GM21825 (cell line): ENCODE measurements around the gene IRAK1.
"Not testable (repeated sequence)": the region's sequence is repeated elsewhere in the genome, so short reads cannot be mapped to it uniquely, and the experiment has no call there.

ENCODE experiments used
- ATAC-seq: cut with Tn5 transposase; IDR thresholded peaks from one replicate; pipeline ENCODE4 v1.9.1; 2021; ENCODE audit warnings: mild to moderate bottlenecking, moderate library complexity; ENCODE audit not compliant: unreplicated experiment

Gene IRAK1

DNA sequence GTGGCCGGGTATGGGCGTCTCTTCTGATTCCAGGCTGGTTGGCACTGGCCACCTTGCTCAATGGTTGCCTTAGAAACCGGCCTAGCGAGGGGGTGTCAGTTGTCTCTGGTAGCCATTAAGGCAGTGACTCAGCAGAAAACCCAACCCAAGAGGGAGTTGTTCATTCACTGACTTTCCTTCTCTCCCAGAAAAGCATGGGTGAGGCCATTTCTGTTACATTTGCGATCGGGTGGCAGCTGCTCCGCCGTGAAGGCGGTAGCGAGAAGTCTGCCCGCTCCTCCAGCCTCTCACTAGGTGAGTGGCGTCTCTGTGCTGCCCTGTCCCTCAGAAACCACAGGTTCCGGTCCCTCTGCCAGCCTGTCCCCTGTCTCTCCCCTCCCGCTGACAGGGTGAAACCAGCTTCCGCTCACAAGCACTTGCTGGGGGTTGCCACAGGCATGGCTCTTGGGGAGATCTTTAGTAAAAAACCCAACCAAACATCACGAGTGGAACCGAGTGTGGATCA is 17.4 kb downstream of the IRAK1 start:
- ATAC-seq = no peak

DNA sequence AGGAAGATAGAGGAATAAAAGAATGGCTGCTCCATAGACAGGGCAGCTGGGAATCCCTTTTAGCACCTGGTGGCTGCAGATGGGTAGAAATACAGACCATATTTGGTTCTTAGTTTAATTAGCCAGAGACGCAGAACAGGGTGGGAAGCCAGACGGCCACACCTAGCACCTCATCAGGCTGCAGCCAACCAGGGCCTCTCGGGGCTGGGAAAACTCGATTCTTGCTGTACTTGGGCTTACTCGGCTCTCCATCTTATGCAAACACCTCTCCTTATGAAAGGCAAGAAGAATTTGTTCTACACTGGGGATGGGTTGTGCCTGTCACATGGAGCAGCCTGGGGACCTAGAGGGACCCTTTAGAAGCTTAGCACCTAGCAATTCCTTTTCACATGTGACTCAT is 19.7 kb downstream of the IRAK1 start:
- ATAC-seq = no peak

DNA sequence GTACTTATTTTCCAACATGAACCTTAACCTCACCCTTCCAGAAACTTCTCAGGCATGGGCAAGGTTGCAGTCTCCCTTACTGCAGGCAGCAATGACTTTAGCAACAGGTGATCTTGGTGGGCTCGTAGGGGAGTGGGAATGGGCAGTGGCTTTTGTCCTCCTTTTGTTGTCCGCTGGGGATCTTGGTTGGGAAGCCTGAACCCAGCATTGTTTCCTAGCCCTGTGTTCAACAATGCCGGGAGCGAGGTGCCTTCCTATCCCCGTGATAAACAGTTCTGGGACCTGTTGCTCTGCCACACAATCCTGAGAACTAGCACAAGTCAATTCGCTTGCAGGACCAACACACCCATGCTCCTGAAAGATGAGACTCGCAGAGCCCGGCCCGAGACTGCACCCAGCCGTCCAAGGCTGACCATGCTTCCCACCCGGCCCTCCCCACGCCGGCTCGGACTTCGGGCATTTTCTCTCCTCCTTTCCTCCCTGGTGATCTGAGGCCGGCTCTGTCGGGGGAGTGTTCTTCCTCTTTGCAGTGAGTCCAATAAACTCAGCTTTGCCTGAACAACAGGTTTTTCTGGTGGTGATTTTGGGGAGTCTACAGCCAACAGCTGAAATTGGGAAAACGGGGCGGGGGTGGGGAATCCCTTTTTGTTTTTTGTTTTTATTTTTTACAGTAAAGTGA is 20.2 kb downstream of the IRAK1 start:
- no peak for ATAC-seq

DNA sequence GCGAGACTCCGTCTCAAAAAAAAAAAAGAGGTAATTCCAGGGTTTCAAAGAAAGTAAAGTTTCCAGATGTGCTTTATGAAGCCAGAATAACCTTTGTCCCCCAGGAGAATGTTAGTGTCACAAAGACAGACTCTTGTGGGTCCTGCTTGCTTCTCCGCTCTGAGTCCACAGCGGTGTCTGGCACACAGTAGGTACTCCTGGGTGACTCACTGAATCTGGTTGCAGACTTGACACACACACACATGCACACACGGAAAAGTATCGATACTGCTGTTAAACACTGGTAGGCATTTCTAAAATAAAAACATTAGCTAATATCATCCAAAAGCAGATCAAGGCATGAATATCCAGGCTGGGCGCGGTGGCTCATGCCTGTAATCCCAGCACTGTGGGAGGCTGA is 24.2 kb downstream of the IRAK1 start:
- no peak for ATAC-seq

DNA sequence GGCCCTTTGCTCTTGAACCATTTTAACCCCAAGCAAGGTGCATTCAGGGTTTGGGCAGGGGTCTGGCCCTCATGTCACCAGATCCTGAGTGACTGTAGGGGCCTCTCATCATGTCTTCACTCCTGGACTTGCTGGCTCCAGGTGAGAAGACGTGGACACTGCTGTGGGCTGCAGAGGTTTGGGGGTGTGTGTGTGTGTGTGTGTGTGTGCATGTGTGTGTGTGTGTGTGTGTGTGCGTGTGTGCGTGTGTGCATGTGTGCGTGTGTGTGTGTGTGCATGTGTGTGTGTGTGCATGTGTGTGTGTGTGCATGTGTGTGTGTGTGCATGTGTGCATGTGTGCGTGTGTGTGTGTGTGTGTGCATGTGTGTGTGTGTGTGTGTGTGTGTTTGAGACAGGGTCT is 25.3 kb downstream of the IRAK1 start:
- ATAC-seq = not testable (repeated sequence)

DNA sequence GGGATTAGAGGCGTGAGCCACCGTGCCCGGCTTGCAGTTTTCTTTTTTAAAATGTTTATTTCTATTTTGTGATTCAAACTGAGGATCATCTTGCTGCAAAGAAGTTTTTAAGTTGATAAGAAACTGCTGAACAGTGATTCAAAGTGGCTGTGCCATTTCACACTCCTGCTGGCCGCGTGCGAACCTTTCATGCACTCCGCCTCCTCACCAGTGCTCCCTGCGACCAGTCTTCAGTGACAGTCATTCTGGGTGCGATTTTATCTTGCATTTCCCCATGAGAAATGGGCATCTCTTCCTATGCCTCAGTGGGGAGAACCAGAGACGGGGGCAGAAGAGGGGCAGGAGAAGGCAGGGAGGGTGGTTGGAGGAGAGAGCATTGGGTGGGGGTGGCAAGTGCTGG is 25.7 kb downstream of the IRAK1 start:
- no peak for ATAC-seq

DNA sequence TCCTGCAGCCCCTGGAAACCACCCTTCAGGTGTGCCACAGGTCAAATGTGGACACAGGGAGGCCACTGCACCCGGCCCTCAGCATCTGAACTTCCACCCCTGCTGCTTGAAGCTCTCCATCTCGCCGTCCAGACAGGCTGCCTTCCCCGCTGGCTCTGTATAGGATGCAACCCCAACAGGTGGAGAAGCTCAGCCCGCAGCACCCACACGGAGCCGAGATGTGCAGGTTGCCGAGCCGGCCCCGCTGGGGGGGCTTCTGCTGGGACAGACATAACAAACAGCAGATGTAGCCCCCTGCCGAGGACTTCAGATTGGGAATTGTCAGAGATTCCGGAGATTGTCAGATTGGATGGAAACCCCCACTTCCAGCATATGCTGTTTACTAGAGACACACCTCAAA is 26.6 kb downstream of the IRAK1 start:
- ATAC-seq = no peak

DNA sequence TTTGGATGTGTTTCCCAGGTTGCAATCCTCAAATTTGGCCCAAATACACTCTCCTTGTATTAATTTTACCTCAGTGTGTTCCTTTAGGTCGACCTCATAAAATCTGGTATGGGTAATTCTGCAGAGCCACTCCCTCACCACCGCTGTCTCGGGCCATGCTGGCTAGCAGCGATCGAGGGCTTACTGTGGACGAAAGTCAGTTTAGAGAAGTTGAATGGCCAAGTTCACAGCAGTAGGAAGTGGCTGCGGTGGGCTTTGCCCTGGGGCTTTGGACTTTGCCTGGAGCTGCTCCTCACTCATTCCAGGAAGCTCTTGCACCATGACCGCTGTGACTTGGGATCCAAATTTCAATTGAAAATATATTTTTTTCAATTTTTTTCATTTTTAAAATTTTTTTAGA is 27.5 kb downstream of the IRAK1 start:
- no peak for ATAC-seq

DNA sequence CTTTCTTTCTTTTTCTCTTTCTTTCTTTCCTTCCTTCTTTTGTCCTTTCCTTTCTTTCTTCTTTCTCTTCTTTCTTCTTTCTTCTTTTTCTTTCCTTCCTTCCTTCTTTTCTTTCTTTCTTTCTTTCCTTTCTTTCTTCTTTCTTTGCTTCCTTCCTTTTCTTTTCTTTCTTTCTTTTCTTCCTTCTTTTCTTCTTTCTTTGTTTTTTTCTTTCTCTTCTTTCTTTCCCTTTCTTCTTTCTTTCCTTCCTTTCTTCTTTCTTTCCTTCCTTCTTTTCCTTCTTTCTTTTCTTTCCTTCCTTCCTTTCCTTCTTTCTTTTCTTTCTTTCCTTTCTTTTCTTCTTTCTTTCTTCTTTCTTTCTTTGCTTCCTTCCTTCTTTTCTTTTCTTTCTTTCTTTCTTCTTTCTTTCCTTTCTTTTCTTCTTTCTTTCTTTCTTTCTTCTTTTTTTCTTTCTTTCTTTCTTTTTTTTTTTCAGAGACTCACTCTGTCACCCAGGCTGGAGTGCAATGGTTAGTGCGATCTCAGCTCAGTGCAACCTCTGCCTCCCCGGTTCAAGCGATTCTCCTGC is 28.6 kb downstream of the IRAK1 start:
- ATAC-seq = no peak

DNA sequence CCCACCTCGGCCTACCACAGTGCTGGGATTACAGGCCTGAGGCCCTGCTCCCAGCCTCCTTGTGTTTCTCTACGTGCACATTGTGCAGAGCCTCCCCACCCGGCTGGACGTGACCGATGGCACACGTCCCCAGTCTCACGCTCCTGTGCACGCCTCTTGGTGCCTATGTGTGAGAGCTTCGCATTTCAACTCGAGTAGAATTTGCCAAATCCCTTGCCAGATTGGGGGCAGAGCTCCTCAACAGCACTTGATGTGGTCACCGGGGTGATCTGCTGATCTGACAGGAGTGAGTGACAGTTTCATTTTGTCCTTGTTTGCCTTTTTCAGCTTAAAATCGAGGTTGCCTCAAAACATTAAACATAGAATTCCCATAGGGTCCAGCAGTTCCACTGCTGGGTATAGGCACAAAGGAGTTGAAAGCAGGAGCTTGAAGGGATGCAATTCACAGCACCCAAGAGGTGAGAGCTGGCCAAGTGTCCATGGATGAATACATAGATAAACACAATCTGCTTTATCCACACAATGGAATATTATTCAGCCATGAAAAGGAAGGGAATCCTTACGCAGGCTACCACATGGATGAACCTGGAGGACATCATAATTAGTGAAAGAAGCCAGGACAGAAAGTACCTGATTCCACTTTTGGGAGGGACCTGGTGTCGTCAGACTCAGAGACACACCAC is 29.6 kb downstream of the IRAK1 start:
- ATAC-seq = no peak

DNA sequence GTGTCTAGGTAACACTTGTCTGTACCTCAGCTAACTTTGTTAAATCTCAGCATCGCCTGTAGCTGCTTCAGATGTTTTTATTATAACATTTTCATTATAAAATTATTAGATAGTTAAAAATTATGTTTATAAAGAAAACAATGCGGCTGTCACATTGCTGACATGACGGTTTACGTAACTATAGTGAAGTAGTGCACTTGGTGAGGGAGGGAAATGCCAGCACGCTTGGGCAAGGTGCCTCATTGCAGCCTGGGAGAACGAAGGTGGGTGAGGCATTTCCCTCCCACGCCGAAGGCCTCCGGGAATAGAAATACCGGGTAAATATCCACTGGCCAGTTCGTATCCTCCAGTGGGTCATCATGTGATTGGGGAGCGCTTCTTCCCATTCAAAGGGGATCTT is 31.2 kb downstream of the IRAK1 start:
- no peak for ATAC-seq

DNA sequence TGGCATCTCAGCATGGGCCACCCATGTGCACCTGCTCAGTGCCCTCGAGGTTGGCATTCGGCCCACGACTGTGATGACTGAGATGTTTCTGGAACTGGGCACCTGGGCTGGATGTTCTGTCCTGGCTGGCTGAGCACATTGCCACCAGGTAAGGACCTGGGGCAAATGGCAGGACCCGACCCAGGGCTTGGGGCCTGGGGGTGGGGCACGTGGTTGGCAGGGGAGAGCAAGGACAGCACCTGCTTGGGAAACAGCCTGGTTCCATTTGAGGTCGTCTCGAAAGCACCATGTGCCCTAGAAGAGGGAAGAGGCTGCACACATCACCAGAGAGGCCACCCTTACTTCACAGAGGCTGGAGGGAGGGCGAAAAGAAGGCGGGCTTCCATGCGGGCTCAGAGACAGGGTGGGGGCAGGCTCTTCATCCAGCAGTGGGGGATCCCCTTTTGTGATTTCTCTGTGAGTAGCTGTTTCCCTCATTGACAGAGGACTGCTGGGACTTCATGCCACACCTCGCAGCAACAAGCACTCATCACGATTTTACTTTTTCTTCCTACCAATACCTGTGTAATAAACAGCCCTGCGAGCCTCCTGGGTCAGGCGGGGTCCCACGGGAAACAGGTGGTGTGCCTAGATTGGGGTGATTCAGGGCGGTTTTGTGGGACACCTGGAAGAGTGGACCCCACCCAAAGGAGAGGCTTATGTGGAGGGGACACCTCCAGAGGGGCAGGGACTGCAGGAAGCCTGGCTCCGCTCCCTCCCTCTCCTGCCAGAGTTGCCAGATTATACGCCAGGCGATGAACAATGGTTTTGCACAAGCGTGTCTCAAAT is 35.1 kb downstream of the IRAK1 start:
- no peak for ATAC-seq

DNA sequence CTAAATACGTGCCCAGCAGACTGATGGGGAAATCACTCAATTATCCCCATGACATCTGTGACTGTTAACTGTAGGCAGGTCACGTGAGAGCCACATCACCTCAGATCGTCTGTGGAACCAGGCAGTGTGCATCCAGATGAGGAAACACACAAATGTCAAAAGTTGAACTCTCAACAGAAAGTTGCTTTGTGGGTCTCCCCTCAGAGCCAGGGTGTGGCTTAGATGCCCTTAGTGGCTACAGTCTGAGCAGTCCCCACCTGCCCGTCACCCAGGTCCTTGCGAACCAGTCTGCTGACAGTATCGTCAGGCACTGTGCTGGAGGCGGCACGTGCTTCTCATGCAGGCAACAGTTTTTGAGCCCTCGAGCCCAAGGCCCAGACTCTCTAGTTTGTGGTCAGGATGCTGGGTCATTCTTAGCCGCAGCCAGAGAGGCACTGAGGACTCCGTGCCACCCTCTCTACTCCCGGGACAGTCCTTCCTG is 36.3 kb downstream of the IRAK1 start:
- ATAC-seq = no peak

DNA sequence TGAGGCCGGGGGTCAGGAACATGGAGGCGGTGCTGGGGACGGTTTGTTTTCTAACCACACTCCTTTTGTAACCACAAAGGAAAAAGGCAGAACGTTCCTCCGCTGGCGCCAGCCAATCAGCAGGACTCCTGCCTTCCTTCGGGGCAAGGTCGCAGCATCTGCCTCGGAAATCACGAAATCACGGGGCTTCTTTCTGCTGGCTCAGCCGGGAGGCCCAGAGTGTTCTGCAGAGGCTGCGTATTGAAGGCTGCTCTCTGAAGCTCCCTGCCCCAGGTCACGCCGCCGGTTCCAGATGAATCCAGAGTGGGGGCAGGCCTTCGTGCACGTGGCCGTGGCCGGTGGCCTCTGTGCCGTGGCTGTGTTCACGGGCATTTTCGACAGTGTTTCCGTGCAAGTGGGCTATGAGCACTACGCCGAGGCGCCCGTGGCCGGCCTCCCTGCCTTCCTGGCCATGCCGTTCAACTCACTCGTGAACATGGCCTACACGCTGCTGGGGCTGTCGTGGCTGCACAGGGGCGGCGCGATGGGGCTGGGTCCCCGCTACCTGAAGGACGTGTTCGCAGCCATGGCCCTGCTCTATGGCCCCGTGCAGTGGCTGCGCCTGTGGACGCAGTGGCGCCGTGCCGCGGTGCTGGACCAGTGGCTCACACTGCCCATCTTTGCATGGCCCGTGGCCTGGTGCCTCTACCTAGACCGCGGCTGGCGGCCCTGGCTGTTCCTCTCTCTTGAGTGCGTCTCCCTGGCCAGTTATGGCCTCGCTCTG is 37.8 kb downstream of the IRAK1 start:
- no peak for ATAC-seq

DNA sequence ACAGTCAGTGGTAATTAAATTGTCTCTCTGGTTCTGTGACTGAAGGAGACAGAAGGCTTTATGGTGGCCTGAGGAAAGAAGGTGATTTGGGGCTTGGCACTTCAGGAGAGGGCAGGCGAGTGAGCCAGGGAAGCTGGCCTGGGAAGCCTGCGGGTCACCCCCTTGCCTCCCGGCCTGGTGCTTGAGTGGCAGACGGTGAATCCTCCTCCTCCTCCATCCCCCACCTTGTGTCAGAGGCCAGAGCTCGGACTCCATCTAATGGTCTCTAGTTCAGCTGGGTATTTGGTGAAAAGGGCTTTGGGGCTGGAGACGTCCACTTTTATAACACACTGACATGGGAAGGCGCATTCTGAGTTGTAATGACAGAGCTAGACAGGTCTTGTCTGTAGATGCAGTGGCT is 38.5 kb downstream of the IRAK1 start:
- no peak for ATAC-seq

DNA sequence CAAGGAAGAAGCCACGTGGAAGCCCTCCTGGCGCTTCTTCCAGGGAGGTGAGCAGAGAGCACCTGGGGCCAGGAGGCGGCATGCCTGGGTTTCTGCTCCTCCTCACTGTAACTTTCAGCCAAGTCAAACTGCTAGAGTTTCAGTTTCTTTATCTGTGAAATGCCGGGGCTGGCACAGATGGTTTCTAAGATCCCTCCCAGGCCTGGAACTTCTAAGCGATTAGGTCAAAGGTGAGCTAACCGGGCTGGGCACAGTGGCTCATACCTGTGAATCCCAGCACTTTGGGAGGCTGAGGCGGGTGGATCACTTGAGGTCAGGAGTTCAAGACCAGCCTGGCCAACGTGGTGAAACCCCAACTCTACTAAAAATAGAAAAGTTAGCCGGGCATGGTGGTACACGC is 39.3 kb downstream of the IRAK1 start:
- not testable (repeated sequence) for ATAC-seq

DNA sequence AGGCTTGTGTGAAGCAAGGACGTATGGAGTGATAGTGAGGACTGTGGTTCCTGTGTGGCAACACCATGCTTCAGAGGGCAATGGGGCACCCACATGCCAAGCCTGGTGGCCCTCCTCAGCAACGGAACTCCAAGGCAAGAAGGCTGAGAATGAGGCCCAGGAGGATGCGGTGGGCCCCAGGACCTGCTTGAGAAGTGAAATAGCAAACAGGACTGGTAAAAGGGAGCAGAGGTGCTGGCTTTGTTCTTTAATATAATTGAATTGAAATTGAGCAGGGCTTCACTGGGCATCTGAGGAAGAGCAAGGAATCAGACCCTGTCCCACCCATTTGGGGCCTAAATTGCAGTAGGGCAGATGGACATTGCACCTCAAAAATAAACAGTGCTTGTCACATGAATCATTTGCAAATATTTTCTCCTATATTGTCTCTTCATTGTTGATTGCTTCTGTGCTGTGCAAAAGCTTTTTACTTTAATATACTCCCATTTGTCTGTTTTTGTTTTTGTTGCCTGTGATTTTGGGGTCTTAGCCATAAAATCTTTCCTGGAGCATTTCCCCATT is 44.9 kb downstream of the IRAK1 start:
- ATAC-seq = no peak

DNA sequence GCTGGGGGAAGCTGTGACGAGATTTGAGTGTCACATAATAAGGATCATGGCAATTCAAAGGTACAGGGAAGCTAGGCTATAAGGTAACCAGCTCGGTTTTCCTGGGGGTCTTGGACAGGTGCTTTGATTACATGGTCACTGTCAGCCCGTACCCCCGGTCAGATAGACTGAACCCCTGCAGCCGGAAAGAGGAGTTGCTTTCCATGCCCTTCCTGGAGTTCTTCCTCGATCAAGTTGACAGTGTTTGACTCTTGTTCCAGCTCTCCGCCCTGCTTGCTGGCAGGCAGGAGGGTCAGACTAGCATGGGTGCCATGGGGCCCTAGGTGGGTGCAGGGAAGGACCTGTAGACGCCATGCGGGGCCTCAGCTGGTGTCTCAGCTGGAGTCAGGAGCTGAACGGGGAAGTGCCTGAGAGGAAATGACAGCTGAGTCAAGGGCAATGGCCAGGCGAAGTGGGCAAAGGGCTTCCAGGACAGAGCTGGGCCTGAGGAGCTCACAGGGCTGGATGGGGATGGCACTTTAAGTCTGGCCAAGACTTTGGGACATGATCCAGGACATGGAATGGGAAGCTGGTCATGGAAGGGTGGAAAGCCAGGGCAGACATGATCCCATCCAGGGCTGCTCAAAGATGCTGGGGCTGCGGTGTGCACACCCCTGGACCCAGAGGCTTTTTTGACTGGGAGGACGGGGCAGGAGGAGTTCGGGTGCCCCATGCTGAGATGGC is 45.5 kb downstream of the IRAK1 start:
- no peak for ATAC-seq

DNA sequence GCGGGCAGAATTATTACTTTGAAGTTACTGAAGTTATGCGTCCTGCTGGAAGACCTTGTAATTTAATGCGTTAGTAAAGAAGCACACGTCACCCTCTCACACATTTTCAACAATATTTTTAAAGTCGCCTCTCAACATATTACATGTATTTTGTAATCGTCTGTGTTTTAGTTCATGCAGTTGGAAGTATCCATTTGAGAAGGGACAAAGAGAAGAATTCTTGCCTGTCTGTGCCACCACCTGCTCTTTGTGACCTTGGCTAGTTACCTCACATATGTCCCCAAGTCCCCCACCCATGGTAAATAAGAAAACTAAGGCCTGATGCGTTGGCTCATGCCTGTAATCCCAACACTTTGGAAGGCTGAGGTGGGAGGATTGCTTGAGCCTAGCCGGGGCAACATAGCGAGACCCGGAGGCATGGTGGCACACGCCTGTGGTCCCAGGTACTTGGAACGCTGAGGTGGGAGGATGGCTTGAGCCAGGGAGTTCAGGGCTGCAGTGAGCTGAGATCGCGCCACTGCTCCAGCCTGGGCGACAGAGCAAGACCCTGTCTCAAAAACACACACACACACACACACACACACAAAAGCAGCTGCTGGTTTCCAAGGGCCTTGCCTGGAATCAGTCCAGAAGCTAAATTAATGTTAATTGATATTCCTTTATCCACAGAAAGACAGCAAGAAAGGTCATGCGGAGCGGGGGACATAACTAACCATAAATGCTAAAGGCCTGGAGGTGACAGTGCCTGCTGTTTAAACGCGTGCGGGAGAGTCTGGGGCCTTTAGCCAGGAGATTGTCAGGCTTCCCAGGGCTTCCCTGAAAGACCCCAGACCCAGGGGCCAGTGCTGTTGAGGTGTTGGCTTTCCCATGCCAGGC is 46.3 kb downstream of the IRAK1 start:
- ATAC-seq = no peak
